NCI-H2196 (cell line): ENCODE data around the gene ARHGAP10.
"Not testable (repeated sequence)": the region's sequence is repeated elsewhere in the genome, so short reads cannot be mapped to it uniquely, and the experiment has no call there.

ENCODE experiments used
- DNase-seq: peaks from one replicate; lab custom pipeline; 2025; ENCODE audit not compliant: unreplicated experiment; lab: John Stamatoyannopoulos, UW

ARHGAP10 gene

DNA sequence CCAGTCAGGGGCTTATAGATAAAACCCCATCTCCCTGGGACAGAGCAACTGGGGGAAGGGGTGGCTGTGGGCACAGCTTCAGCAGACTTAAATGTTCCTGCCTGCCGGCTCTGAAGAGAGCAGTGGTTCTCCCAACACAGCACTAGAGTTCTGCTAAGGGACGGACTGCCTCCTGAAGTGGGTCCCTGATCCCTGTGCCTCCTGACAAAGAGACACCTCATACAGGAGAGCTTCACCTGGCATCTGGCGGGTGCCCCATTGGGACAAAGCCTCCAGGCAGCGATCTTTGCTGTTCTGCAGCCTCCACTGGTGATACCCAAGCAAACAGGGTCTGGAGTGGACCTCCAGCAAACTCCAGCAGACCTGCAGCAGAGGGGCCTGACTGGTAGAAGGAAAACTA lies 351.2 kb downstream of the ARHGAP10 start:
- DNase-seq: not testable (repeated sequence)

DNA sequence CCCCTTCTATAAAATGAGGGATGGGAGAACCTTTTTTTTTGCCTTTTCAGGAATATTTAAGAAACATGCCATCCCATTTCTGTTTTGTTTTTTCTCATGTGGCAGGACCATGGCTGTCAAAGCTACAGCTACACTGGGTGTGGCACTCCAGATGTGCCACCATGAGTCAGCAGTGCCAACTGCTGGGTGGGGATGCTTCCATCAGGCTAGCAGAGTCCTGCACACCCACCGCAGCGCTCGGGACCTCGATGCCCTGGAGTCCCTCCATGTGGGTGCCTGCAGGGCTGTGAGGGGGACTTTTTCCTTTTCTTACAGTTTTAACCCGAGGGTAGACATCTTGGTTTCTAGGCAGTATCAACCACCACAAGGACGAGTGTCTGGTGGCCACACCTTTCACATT lies 357.7 kb downstream of the ARHGAP10 start:
- no peak for DNase-seq

DNA sequence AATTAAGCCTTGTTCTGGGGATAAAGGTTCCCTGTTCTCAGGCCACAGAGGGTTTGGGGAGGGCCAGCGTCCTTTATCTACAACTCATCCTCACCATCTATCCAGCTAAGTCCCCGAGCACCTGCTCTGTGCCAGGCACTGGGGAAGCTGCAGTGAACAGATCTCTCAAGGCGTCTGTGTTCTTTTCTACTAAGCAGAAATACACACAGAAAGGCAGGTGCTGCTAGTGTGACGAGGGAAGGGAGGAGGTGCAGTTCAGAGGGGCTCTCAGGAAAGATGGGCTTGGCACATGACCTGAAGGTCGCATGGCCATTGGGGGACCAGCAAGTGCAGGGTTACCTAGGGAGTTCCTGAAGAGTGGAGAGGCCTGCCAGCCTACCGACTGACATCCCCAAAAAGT lies 358.1 kb downstream of the ARHGAP10 start:
- DNase-seq: no peak

DNA sequence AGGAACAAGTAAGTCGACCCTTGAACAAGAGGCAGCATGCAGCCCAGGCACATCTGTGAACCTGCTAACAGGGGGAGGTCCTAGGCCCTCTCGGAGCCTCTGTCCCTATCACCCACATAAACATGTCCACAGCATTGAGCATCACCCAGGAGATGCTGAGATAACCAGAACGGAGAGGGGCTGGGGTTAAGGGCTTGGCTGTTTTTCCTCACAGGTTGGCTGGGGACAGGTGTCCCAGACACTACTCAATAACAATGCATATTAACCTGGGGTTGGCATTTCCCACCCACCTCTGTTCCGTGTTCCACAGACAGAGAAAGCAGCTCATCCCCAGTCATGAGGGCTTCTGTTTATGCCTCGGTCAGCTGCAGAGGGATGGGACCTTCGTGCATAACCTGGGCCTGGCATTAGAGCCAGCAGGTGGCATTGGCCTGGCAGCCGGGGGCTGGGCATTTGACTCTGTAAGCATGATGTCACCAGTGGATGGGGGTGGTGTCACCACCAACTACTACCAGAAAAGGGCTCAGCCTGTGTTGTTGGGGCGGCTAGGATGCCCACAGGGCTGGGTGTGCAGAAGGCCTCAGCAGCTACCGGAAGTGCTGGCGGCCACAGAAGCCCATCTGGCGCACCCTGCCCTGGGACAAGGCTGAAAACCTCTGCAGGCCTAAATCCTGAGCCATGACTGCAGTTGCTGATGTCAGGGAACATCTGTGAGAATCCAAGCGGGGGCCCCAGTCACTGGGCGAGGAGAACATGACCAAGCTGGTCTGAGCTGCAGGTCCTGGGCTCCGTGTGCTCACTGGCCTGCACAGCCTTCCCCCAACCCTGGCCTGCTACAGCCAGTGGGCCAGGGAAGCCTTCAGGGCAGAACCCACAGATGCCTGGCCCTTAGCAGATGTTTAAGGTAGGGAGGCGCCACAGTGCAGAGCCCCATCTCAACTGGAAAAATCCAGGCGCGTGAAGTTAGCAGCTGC lies 358.9 kb downstream of the ARHGAP10 start:
- DNase-seq: no peak

DNA sequence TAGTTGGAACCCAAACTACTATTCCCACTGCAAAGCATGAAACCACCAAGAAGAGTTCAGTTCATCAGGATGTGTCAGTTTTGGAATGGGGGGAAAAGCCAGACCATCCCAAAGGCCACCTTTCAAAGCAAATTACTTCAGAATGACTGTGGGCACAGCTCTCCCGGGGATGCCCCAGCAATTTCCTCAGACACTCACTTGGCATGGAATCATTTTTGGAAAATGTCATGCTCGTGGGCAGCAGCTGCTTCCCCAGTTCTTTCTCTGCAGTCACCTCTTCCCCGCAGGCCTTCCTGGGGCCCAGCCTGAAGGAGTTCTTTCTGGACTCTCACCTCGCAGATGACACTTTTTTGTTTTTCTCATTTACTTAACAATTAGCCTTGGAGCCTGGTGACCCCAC lies 360.0 kb downstream of the ARHGAP10 start:
- no peak for DNase-seq

DNA sequence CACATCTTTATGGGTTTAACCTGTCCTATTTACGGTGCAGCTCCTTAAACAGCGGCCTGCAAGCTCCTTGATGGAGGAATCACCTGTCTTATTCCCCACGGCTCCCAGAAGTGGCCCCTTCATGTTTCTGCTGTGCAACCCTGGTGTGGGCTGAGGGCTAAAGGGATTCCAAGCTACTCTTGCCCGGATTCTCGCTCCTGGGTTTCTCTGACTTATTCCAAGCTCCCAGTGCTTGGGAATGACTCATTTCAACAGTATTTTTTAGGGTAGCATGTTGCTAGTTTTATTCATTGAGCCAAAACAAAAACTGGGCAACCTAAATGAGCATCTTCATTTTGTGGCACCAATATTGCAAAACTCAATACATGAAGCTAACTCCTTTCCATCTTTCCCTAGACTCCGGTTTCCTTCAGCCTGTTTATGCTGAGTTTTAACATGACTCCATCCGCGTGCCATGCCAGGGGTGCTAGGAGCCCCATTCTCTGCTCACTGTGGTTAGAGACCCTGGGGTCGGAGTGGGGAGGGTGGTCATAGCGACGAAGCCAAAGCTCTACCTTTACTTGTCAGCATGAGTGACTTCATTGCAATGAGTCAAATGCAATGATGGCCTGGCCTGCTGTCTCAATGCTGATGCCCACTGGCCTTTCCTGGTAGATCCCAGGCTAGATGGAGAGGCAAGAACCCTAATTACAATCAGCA lies 360.6 kb downstream of the ARHGAP10 start:
- DNase-seq: no peak

DNA sequence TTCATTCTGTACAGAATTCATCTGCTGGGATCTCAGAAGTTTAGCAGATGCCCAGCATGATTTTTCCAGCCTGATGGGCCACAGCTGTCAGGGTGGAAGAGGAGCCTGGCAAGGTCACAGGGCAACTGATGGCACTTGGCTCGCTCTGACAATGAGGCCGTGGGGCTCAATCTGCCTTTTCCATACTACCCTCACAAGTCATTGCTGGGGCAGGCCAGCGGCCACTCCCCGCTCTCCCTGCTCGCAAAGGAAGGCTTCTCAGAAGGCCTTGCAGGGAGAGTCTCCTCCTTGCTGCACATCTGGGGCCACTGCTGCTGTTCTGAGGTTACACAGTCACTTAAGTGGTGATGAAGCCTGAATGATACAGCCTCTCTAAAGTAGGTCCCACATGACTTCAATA lies 361.2 kb downstream of the ARHGAP10 start:
- DNase-seq: no peak

DNA sequence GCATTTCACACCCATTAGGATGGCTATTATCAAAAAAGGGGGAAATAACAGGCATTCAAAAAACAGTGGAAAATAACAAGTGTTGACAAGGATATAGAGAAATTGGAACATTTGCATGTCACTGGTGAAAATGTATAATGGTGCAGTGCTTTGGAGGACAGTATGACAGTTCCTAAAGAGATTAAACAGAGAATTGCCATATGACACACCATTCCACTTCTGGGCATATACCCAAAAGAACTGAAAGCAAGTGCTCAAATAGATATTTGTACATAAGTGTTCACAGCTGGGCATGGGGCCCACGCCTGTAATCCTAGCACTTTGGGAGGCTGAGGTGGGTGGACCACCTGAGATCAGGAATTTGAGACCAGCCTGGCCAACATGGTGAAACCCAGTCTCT lies 362.3 kb downstream of the ARHGAP10 start:
- no peak for DNase-seq

DNA sequence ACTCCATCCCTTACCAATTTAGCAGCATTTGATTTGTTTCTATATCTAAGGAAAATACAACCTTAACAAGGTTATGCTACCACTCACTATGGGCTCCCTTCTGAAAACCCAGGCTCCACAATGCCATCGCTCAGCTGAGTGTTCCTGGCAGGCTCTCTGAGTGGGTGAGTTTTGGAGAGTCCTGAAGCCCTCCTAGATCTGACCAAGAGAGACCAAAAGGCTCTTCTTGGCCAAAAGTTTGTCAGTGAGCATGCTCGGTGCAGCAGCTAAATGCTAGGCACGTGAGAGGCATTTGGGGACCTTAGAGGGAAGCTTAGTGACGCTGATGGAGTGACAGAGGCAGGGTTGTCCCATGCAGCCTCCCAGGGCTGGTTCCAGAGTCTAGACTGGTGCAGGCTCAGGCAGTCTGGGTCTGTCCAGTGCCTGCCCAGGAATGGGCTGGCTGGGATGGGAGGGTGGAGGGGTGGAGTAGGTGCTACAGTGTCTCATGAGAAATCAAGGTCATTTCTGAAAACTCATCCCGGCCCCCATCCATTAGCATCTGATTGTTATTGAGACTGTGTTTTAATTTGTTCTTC lies 363.5 kb downstream of the ARHGAP10 start:
- no peak for DNase-seq

DNA sequence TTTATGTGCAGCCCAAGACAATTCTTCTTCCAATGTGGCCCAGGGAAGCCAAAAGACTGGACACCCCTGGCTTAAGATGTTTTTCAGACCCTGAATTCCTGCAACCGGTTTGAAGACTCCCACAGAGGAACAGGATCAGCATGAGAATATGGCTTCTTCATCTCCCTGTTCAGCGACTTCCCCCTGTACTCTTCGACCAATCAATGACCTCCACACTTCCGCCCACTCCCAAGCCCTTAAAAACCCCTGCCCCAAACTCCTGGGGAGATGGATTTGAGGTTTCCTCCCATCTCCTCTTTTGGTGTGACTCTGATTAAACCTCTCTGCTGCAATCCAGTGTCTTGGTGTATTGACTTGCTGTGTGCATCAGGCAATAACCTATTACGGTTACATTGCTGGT lies 365.9 kb downstream of the ARHGAP10 start:
- no peak for DNase-seq

DNA sequence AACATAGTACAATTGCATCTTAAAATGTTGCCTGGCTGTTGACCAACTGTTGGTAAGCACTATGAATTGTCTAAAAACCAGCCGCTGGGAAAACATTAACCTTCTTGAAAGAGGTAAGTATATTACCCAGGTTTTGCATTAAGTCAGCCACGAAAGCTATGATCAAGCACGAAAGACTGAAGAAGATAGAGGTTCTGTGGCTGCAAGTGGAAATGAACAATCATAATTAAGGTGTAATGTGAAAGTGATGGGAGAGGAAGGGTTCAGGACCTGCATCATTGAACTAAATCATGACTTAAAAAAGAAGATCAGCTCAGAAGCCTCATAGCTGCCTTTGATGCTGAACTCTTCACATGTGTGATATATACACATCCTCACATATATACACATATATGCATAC lies 369.3 kb downstream of the ARHGAP10 start:
- no peak for DNase-seq

DNA sequence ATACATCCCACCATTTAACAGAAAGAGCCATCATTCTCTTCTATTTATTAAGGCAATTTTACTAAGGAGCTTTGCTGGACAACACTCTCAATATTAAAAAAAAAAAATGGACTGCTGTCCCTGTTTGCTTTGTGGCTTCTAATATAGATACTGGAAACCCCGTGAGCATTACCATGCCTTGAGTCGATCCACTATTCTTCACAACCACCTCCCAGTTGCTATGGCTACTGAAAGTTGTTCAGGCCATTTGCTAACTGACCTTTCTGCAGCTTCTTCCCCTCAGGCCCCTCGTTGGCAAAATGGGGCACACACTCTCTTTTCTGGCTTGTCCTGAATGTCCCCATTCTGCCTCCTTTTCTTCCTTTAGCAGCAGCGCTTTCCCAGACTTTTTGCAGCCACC lies 369.9 kb downstream of the ARHGAP10 start:
- DNase-seq: no peak

DNA sequence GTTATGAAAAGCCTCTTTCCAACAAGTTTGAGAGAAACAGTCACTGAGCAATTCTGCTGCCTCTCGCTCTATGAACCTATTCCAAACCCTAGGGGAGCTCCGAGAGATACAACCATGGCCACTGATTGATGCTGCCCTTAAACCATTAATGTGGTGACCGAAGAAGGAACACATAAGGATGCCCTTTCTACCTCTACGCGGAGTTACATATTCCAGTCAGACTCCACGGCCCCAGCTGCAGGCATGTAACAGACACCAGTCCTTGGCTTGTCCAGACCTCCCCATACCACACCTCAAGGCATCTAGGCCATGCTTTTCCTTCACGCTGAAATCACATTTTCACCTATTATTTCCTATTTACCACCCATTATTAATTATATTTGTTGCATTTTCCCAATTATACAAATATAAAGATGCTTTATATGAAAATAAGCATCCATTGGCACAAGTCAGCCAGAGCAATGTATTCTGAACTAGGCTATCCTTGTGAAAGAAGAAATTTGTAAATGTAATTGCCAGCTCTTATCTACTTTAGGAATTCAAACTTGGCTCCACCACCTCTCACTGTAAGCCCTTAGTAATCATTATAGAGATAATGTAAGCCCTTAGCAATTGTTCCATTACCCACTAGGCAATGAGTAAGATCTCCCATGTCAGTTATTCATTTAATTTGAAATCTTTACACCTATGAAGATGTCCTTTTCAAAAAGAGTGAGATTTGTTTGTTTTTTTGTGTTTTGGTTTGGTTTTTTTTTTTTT lies 371.9 kb downstream of the ARHGAP10 start:
- DNase-seq: no peak

DNA sequence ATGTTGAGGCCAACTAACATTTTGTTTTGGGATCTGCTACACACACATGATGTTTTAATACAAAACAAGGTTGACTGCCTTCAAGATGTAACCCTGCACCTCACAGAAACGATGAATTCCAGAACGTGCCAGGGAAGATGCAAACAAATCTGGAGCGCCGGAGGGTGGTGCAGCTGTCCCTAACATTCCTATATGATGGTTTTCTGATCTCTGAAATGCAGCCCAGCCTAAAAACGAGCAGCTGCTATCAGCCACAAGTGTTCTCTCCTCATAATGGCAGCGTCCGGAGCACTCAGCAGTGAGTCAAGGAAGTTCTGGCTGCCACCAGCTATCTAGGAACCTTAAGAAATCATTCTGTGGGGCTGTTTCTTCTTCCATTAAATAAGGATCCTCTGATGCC lies 376.9 kb downstream of the ARHGAP10 start:
- DNase-seq: no peak

DNA sequence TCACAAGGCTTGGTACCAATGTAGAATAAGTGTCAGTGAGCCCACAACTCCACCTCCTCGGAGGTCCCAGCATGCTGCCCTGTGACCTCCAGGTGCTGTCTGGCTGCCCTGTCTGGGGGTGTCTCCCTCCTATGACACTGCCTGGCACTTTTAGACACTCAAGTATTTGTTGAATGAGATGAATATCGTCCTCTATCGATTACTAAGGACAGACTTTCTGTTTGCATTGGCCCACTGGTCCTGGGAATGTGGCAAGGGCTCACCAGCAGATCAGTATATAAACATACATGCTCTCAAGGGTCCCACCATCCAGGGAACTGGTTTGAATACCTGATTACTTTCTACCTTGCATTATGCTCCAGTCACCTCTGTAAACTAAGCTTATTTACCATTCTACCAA lies 377.3 kb downstream of the ARHGAP10 start:
- no peak for DNase-seq

DNA sequence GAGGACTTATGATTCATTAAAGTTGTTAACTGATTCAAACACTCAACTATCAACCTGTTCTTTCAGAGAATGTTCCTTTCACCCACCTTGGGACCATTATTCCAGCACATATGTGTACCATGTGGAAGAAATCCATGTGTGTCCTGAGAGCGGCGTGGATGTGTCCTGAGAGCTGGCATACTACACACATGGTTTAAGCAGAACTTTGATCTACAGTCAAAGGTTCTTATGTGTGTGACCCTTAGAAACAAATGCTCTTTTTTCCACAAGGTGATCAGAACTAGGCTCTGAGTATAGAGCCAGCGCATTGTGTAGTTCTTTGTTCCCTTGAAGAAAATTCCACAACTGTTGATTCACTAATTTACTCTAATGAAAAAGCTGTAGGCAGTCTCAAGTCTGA lies 378.3 kb downstream of the ARHGAP10 start:
- no peak for DNase-seq

DNA sequence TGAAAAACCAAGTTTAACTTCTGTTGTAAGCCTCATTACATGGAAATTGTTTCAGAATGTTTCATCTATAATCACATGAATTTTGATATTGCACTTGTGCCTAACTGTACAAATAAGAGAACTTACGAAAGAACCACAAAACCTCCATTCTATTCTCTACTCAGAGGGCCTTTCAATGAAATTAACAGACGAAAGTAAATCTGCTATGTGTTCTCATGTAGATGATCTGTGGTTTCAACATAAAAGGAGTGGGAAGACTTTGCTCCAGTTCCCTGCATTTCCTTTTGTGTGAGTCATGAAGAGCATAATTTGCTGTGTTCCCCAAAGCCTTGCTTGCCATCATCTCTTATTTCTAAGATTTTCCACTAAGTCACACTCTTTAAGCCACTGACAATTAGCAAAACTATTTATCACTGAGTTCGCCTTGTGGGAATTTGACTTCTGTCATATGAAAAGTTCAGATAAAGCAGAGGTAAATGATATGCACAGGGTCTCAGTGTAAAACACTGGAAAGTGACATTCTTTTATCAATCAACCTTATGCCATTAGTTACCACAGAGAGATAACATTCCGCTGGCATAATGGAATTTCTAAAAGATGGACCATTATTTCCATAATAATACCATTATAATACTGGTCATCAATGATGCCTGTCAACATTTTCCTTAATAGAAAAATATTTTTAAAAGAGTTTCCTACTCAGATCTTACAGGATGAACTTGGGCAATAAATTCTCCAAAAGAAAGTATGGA lies 380.5 kb downstream of the ARHGAP10 start:
- DNase-seq: no peak

DNA sequence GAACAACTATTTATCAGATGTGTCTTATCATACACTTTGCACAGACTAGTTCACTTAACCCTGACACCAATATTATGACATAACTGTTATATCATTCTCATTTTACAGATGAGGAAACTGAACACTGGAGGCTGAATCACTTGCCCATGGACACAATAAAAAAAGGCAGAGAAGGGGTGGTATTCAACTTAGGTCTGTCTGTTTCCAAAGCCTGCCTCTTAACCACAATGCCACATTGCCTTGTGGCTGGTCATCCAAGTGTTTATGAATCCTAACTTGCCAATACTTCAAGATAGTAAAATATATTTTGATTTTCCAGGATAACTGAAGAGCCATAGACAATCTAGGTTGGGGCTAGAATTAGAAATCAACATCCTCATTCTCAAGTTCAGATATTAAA lies 382.5 kb downstream of the ARHGAP10 start:
- DNase-seq: no peak

DNA sequence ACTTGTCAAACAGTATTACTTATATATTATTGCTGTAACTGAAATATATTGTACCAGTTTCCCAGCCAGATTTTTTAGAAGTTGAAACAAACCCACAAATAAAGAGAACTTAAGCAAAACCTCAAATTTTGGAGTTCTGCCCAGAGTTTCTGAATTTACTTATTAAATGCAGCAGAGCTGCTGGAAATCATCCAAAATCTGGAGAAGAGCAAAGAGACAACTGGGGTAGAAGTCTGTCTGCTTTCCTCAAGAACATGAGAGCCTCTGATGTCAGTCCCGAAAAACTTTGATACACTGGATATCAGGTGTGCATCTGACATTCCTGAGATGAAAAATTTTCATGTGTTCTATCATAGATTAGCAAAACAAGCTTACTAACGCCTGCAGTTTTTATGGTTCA lies 384.4 kb downstream of the ARHGAP10 start:
- DNase-seq: no peak

DNA sequence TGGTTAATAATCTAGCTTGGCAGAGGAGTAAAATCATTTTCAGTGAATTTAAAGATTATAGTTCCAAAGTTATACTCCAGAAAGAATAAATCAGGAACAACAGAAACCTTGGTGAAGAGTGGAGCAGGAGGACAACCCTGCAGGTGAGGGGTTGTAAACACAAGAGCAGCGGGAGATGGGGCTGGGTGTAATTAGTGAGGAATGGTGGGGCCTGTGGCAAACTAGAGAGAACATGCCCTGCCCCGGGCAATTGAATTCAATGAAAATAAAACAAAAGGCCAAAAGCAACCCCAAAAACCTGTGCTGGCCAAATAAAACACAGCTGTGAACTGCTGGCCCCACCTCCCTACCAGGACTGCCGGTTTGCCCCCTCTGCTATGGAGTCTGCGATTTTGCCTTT lies 385.1 kb downstream of the ARHGAP10 start:
- no peak for DNase-seq

DNA sequence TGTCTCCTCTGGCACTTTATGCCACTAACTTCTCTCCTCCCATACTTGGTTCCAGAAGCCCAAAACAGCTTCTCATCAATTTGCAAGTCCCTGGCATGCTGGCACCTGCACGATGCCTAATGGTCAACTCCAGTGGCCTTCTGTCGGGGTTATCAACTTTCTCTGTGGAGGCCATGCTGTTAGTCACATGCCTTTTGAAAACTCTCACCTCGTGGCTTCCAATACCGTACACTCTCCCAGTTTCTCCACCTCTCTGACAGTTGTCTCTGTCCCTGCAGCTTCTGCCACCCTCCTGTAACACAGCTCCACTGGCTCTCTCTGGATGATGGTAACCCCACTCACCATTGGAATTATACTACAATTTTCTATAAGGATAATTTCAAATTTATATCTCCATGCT lies 386.3 kb downstream of the ARHGAP10 start:
- no peak for DNase-seq
